ENCODE measurements around the gene LSM14A.

Gene LSM14A

GRCh38 chr19:34261334-34262109 lies 89.2 kb downstream of the LSM14A start:
- no peaks in the 10 kb centered on the region for H3K79me2 ChIP-seq (ENCODE audit: insufficient read depth, low read length)
- H3K27me3 ChIP-seq (ENCODE audit: insufficient read depth, low read length, poor library complexity, severe bottlenecking), result no peaks in the 10 kb centered on the region
- H3K4me3 ChIP-seq (ENCODE audit: low read length, poor library complexity, severe bottlenecking), result no peak overlapping the region
- 0 out of 2 replicates have a peak, but pooled peaks cover 3% of the 10 kb centered on the region for H3F3A ChIP-seq (ENCODE audit: low read depth)
- no peak overlapping the region for H3K9ac ChIP-seq (ENCODE audit: low read depth, low read length, poor library complexity, severe bottlenecking)
- peaks cover 4% of the 10 kb centered on the region for H4K20me1 ChIP-seq (ENCODE audit: insufficient read depth, low read length, poor library complexity, severe bottlenecking)
- no peaks in the 10 kb centered on the region for H3K4me1 ChIP-seq (ENCODE audit: insufficient read depth, low read length, poor library complexity, severe bottlenecking)
- H3K4me2 ChIP-seq (ENCODE audit: low read depth, low read length, poor library complexity, severe bottlenecking), result no peak overlapping the region
- no peak overlapping the region for H2AFZ ChIP-seq (ENCODE audit: low read length)
- TF ChIP-seq EZH2phosphoT487 (IDR thresholded peaks at IDR 0.05; ENCODE audit: borderline replicate concordance) (no peak), CTCF (conservative IDR thresholded peaks at IDR 0.05; ENCODE audit: low read length) (no peak)
- H3K36me3 ChIP-seq (ENCODE audit: insufficient read depth, low read length), result no peaks in the 10 kb centered on the region
- no peaks in the 10 kb centered on the region for H3K9me3 ChIP-seq (ENCODE audit: insufficient read depth, low read depth, low read length)
- H3K9me2 ChIP-seq (replicated peaks; ENCODE audit: low read depth, low read length), result no peaks in the 10 kb centered on the region

- H3K4me1 ChIP-seq (ENCODE audit: insufficient read depth, low read length, poor library complexity, severe bottlenecking), result no peaks in the 10 kb centered on the region
- no peak overlapping the region for H3K4me2 ChIP-seq (ENCODE audit: low read depth, low read length, poor library complexity, severe bottlenecking)
- H3K9me2 ChIP-seq (replicated peaks; ENCODE audit: low read depth, low read length), result no peaks in the 10 kb centered on the region
- H3K9ac ChIP-seq (ENCODE audit: low read depth, low read length, poor library complexity, severe bottlenecking), result no peak overlapping the region
- no peak overlapping the region for H3K4me3 ChIP-seq (ENCODE audit: low read length, poor library complexity, severe bottlenecking)
- no peak overlapping the region for H2AFZ ChIP-seq (ENCODE audit: low read length)
- no peaks in the 10 kb centered on the region for H3K9me3 ChIP-seq (ENCODE audit: insufficient read depth, low read depth, low read length)
- H3K79me2 ChIP-seq (ENCODE audit: insufficient read depth, low read length), result no peaks in the 10 kb centered on the region
- TF ChIP-seq EZH2phosphoT487 (IDR thresholded peaks at IDR 0.05; ENCODE audit: borderline replicate concordance) (no peak), CTCF (conservative IDR thresholded peaks at IDR 0.05; ENCODE audit: low read length) (no peak)
- H4K20me1 ChIP-seq (ENCODE audit: insufficient read depth, low read length, poor library complexity, severe bottlenecking), result peaks cover 10% of the 10 kb centered on the region
- no peaks in the 10 kb centered on the region for H3F3A ChIP-seq (ENCODE audit: low read depth)
- no peaks in the 10 kb centered on the region for H3K36me3 ChIP-seq (ENCODE audit: insufficient read depth, low read length)
- peaks cover 7% of the 10 kb centered on the region for H3K27me3 ChIP-seq (ENCODE audit: insufficient read depth, low read length, poor library complexity, severe bottlenecking)
These were observed 91.5 kb downstream of the LSM14A start for GRCh38 chr19:34263745-34264237.

GRCh38 chr19:34265221-34265650 lies 92.9 kb downstream of the LSM14A start:
- Histone ChIP-seq H3K36me3 (ENCODE audit: insufficient read depth, low read length) (no peaks in the 10 kb centered on the region), H3K9me2 (replicated peaks; ENCODE audit: low read depth, low read length) (no peaks in the 10 kb centered on the region), H3K4me3 (ENCODE audit: low read length, poor library complexity, severe bottlenecking) (no peak overlapping the region), H2AFZ (ENCODE audit: low read length) (no peak overlapping the region), H3K9me3 (ENCODE audit: insufficient read depth, low read depth, low read length) (no peaks in the 10 kb centered on the region), H4K20me1 (ENCODE audit: insufficient read depth, low read length, poor library complexity, severe bottlenecking) (peaks cover 21% of the 10 kb centered on the region), H3K79me2 (ENCODE audit: insufficient read depth, low read length) (no peaks in the 10 kb centered on the region), H3K4me2 (ENCODE audit: low read depth, low read length, poor library complexity, severe bottlenecking) (no peak overlapping the region), H3K27me3 (ENCODE audit: insufficient read depth, low read length, poor library complexity, severe bottlenecking) (peaks cover 7% of the 10 kb centered on the region), H3F3A (ENCODE audit: low read depth) (no peaks in the 10 kb centered on the region), H3K9ac (ENCODE audit: low read depth, low read length, poor library complexity, severe bottlenecking) (no peak overlapping the region), H3K4me1 (ENCODE audit: insufficient read depth, low read length, poor library complexity, severe bottlenecking) (peaks cover 2% of the 10 kb centered on the region)
- TF ChIP-seq CTCF (conservative IDR thresholded peaks at IDR 0.05; ENCODE audit: low read length), result no peak
- no peak for TF ChIP-seq EZH2phosphoT487 (IDR thresholded peaks at IDR 0.05; ENCODE audit: borderline replicate concordance)
